GM19438 (cell line): ENCODE measurements around the gene ANKRD40.

ENCODE experiments used
- ATAC-seq: cut with Tn5 transposase; IDR thresholded peaks from one replicate; pipeline ENCODE4 v1.9.1; 2021; ENCODE audit warnings: low read depth; ENCODE audit not compliant: unreplicated experiment

ANKRD40 gene

DNA sequence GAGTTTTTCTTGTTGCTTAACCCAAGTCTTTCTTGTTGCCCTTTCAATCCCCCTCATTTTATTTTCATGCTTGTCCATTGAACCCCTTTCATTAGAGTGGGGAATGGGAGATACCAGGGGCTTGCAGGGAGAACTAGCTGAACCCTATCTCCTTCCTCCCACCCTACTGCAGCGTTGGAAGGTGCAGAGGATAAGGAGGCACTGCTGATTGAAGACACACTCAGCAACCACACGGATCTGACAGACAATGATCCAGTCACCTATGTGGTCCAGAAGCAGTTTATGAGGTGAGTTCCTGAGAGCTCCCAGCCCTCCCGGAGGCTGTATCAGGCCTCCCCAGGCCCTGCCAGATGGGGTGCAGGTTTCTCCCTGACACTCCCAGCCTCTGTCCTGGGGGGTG lies 32.5 kb downstream of the ANKRD40 start:
- no peak for ATAC-seq

DNA sequence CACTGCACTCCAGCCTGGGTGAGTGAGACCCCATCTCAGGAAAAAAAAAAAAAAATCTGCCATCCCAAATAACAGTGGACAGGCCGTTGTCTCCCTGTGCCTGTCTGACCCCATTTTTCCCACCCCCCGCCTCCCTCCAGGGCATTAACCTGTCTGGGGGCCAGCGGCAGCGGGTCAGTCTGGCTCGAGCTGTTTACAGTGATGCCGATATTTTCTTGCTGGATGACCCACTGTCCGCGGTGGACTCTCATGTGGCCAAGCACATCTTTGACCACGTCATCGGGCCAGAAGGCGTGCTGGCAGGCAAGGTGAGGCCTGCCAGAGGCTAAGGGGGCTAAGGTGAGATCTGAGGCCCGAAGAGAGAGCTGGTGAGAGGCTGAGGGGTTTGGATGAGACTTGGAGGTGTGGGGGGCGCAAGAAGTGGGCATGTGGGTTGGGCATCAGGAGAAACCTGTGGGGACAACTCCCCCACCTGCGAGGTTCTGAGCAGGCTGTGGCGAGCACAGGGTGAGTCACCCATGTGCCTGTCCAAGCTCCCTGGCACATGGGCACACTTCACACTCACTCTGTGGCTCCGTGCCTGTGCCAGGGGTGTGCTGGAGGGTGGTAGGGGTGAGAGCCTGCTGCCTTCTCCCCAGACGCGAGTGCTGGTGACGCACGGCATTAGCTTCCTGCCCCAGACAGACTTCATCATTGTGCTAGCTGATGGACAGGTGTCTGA lies 34.7 kb downstream of the ANKRD40 start:
- ATAC-seq, result no peak

DNA sequence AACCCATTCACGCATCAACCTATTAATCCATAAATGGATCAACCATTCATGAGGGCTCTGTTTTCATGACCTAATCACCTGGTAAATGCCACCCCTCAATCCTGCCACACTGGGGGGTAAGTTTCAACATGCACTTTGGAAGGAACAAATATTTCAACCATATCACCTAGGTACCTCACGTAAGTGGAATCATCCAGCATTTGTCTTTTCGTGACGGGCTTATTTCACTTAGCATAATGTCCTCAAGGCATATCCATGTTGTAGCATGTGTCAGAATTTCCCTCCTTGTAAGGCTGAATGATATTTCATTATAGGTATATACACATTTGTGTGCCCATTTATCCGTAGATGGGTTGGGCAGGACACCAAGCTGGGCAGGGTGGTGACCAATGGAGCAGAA lies 35.6 kb downstream of the ANKRD40 start:
- no peak for ATAC-seq

DNA sequence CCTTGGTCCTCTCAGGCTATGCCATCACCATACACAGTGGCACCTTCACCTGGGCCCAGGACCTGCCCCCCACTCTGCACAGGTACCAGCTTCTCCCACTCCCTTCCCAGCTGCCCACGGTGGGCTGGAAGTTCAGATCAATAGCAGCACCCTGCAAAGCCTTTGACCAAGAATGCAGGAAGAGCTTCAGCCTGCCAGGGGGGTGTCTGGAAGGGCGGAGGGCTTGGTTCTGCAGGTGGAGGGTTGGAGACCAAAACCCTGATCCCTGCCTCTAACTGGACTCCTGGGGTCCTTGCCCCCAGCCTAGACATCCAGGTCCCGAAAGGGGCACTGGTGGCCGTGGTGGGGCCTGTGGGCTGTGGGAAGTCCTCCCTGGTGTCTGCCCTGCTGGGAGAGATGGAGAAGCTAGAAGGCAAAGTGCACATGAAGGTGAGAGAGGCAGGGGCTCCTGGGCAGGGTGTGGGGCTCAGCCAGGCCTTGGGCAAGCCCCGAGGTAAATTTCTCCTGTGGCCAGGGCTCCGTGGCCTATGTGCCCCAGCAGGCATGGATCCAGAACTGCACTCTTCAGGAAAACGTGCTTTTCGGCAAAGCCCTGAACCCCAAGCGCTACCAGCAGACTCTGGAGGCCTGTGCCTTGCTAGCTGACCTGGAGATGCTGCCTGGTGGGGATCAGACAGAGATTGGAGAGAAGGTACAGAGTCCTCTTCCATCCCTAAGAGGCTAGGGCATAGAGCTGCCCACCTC lies 38.7 kb downstream of the ANKRD40 start:
- ATAC-seq, result no peak

DNA sequence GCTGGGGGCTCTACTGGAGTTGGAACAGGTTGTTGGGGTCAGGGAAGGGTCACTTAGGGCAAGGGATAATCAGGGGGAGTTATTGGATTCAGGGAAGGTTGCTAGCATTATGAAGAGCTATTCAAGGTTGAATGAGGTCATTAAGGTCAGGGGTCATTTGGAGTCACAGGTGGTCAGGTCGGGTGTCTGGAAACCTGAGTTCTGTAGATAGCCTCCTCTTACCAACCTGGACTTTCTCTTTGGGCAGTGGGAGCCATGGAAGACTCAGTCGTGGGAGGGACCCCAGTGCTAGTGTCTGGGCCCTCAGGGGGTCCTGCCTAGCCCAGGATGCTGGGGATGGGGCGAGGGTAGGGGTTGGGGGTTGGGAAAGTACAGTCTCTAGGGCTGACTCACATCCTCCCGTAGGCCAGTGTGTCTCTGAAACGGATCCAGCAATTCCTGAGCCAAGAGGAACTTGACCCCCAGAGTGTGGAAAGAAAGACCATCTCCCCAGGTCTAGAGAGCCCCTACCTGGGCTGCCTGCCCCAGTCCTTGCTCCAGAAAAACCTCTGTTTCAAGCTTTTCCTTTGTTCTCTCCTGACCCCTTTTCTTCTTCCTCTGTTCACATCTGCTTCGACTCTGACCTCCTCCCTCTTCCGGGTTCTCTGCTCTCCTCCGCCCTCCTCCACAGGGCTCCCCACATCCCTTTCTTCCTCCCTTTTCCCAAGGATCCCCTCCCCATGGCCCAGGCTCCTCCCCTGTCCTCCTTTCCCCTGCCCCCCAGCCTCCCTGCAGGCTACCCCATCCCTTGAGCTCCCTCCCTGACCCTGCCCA lies 39.5 kb downstream of the ANKRD40 start:
- ATAC-seq, result no peak

DNA sequence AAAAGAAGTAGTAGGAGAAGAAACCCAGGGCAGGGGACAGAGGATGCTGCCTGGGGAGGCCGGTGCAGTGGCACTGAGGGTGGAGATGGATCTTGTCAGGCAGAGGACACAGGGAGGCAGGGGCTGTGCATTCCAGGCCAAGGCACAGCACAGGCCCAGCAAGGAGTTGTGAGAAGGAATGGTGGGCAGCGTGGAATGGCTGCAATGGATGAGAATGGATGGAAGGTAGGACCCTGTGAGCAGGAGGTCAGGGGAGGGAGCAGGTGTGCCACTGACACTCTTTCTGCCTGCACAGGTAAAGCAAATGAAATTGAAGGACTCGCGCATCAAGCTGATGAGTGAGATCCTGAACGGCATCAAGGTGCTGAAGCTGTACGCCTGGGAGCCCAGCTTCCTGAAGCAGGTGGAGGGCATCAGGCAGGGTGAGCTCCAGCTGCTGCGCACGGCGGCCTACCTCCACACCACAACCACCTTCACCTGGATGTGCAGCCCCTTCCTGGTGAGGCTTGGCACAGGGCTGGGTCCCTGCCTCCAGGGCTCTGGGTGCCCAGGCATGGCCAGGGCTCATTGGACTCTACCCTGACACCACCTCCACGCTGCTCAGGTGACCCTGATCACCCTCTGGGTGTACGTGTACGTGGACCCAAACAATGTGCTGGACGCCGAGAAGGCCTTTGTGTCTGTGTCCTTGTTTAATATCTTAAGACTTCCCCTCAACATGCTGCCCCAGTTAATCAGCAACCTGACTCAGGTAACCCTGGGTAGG lies 40.3 kb downstream of the ANKRD40 start:
- no peak for ATAC-seq

DNA sequence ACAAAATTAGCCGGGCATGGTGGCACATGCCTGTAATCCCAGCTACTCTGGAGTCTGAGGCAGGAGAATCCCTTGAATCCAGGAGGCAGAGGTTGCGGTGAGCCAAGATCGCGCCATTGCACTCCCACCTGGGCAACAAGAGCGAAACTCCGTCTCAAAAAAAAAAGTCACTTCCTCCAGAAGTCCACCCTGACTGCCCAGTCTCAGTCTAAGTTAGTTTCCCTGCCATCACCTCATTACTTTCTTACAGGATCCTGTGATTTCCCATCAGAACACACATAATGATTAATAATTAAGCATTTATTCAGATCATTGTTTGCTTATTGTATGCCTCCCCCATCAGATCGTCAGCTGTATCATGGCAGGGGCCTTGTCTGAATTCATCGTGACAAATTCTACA lies 41.4 kb downstream of the ANKRD40 start:
- no peak for ATAC-seq

DNA sequence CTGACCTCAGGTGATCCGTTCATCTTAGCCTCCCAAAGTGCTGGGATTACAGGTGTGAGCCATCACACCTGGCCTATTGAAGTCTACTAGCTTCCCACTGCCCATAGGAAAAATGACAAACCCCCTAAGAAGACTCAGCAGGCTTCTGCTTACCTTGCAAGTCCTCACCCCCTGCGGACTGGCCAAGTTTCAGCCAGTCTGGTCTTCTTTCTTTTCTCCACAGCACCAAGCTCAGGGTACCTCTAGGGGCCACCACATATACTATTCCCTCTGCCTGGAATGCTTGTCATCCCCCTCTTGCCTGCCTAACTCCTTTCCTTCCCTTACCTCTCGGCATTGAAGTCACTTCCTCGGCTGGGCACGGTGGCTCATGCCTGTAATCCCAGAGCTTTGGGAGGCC lies 41.9 kb downstream of the ANKRD40 start:
- no peak for ATAC-seq

DNA sequence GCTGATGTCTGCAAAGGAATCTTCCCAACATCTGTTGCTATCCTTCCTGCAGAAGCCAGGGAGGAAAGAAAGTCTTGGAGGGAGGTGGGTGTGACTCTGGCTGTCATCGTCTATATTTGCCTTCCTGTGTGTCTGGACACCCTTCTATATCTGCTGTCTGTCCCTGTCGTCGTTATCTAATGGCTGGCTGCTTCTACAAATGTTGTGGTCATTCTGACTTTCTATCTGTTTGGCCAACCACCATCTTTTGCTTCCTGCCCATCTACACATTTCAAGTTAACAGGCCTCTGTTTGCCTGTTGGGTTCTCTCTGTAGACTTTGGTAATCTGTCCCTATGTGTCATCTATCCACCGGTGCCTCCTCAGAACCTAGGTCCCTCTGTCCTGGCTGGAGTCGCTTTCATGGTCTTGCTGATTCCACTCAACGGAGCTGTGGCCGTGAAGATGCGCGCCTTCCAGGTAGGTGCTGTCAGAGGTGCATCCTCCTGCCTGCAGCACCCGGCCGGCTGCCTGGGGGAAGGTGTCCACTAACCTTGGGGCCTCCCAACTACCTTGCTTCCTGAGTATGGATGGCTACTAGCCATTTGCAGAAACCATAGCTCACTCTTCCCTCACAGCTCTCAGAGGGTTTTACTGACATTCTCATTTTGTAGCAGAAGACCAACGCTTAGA lies 42.8 kb downstream of the ANKRD40 start:
- no peak for ATAC-seq

DNA sequence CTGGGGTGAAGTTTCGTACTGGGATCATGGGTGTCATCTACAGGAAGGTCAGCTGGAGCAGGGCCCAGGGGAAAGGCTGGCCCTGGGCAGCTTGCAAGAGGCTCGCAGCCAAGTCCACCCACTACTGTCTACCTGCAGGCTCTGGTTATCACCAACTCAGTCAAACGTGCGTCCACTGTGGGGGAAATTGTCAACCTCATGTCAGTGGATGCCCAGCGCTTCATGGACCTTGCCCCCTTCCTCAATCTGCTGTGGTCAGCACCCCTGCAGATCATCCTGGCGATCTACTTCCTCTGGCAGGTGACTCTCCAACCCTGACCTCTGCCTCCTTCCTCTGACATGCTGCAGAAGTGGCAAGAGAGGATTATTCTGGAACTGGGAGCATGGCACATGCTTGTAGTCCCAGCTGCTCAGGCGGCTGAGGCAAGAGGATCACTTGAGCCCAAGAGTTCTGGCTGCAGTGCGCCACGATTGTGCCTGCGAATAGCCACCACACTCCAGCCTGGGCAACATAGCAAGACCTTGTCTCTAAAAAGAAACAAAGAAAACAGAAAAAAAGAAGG lies 43.8 kb downstream of the ANKRD40 start:
- ATAC-seq, result no peak

DNA sequence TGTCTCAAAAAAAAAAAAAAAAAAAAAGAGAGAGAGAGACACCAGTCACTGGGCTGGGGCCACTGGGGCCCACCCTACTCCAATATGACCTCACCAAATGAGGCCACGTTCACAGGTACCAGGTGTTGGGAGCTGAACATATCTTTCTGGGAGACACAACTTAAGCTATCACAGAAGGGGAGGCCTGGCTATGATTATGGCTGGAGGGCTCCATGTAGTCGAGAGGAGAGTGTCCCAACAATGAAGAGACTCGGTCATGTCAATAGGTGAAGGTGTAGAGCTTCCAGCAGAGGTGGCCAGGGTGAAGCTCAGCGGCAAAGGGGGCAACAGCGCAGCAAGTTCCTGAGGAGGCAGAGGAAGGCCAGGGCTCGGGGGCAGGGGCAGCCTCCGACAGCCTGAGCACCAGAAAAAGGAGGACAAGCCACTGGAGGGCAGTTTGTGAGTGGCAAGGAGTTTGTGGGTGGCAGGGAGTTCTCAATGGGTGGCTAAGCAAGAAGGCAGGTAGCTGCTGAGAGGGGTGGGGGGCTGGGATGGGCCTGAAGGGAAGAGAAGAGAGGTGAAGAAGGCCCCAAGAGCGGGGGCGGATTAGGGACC lies 45.0 kb downstream of the ANKRD40 start:
- ATAC-seq, result no peak

DNA sequence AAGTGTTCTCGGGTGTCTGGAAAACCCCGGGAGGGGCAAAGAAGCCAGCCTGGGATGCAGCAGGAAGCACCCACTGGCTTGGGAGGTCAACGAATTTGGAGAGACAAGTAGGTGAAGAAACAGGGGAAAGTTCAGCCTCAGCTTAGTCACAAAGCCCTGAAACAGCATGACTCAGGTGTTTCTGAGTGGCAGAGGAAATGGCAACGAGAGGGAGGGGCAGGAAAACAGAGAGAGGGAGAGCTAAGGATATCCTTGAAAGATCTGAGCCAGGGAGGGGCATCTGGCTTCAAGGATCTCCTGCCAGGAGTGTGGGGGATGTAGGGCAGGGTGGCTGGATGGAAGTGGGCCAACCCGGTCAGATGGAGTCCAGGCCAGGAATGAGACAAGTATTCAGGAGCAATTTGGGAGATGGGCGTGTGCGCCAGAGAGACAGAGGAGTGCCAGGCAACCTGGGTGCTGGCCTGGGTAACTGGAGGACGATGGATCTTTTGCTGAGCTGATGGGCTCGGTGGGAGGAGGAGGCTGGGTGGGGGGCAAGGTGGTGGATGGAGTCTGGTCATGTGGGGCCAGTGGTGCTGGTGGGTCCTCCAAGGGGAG lies 45.8 kb downstream of the ANKRD40 start:
- no peak for ATAC-seq

DNA sequence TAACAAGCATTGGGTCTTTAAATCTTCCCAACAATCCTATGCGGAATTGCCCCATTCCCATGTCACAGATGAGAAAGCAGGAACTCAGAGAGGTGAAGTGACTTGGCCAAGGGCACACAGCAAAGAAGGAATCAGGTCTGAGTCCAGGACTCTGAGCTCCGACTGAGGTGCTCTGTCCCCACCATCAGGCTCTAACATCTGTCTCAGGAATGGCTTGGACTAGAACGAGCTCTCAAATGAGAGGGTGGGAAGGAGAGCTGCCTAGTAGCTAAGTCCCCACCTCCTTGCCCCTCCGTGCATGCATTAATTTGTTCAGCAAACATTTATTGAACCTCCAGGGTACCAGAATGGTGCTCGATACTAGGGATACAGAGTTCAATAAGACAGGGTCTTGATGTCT lies 46.4 kb downstream of the ANKRD40 start:
- no peak for ATAC-seq

DNA sequence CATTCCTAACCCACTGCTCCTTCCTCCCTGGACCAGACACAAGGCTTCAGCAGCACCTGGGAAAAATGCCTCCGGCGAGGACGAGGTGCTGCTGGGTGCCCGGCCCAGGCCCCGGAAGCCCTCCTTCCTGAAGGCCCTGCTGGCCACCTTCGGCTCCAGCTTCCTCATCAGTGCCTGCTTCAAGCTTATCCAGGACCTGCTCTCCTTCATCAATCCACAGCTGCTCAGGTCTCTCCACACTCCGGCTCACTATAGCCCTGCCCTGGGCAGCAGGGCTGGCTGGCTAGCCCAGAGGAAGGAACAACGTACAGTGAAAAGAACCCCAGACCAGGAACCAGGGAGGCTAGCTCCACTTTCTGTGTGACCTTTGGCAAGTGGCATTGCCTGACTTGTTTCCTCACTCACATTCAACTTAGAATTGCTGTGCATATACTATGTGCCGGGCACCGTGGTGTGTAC lies 46.8 kb downstream of the ANKRD40 start:
- ATAC-seq, result no peak

DNA sequence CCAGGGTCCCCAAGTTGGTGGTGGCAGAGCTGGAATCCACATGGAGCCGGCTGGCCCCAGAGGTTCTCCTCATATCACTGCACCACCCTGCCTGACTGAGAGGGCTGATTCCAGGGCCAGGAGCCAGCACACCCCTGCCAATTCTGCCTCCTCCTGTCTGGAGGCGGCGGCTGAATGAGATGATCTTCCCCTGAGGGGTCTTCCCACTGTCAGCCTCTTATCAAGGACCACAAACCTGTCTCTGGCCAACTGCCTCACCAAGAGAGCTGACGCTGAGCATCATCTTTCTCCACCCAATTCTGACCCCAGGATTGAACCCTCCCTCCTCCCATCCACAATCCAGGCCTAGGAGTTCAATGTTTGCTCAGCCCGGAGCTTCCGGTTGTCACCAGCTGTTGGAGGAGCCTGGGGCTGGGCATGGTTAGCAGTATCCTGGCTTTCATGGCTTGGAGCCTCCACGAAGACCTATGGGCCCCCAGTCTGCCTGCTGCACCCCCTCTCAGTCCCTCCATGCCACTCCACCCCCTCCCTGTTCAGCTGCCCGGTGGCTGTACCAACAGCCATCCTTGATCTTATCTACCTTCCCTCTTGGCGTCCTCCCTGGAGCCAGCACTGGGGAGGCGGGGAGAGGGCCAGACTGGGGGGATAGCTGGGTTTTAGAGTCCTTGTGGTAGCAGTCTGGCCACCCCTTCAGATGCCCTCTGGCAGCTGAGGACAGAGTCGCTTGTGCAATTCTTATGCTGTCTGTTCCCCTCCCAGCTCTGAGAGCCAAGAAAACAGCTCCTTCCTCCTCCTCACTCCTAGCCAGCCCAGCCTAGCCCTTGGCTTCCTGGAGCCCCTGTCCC lies 47.5 kb downstream of the ANKRD40 start:
- ATAC-seq, result no peak

DNA sequence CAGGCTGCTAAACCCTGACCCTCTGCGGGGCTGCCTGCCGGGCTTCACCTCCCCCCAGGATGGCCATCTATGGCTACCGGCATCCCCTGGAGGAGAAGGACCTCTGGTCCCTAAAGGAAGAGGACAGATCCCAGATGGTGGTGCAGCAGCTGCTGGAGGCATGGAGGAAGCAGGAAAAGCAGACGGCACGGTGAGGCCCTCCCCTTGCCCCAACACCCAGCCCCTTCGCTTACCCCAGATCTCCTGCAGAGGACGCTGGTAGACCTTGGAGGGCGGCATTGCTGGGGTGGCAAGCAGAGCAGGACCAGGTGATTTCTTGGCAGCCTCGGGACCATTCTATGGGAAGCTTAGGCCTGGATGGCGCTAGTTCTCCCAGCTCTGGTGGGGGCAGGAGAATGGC lies 48.5 kb downstream of the ANKRD40 start:
- ATAC-seq, result no peak

DNA sequence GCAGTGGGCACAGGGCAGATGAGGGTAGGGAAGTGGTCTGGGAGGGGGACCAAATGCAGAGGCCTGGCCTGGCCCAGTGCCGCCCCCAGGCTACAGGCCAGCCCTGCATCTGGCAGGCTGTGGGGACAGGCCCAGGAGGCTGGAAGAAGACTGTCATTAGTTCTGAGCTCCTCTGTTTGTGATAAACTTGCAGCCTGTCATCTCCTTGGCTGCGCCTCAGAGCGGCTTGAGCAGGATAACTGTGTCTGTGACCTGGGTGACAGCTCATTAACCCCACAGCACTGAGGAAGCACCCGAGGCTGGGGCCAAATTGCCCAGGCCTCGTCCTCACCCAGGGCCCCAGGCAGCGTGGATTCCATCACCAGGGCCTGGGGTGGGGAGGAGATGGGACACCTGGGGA lies 49.1 kb downstream of the ANKRD40 start:
- ATAC-seq, result no peak

DNA sequence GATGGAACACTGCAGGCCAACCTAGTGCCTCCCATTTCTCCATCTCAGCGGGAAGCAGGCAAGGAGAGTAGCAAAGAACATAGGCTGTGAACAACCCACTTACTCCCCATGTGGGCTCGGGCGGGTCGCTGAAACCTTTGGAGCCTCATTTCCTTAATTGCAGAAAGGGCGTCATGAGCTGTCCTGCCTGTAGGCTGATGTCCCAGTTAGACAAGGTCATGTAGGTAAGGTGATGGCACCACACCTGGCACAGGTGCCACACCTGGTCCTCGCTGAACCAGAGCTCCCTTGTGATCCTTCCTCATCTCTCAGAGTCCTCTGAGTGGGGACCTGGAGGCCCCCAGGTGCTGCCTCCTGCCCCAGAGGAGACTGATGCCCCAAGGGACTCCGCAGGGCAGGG lies 50.1 kb downstream of the ANKRD40 start:
- ATAC-seq, result no peak
